ENCODE results near the gene FAT3.

GRCh38 chr11:92272651-92273050 lies 48.0 kb downstream of the FAT3 start:
- TF ChIP-seq, protein P1, sequence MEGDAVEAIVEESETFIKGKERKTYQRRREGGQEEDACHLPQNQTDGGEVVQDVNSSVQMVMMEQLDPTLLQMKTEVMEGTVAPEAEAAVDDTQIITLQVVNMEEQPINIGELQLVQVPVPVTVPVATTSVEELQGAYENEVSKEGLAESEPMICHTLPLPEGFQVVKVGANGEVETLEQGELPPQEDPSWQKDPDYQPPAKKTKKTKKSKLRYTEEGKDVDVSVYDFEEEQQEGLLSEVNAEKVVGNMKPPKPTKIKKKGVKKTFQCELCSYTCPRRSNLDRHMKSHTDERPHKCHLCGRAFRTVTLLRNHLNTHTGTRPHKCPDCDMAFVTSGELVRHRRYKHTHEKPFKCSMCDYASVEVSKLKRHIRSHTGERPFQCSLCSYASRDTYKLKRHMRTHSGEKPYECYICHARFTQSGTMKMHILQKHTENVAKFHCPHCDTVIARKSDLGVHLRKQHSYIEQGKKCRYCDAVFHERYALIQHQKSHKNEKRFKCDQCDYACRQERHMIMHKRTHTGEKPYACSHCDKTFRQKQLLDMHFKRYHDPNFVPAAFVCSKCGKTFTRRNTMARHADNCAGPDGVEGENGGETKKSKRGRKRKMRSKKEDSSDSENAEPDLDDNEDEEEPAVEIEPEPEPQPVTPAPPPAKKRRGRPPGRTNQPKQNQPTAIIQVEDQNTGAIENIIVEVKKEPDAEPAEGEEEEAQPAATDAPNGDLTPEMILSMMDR (conservative IDR thresholded peaks at IDR 0.05; ENCODE audit: low read depth, low read length) = no peak
- TF ChIP-seq EZH2 (IDR thresholded peaks at IDR 0.05; ENCODE audit: low read length, unreplicated experiment) = no peak
